Measurements from ENCODE around the gene ZNF831. TPM values are rescaled to one million over a fixed set of nuclear protein-coding genes. Genes with fewer than 3 reads are reported as not detected.

ZNF831 gene
- total and polyA plus RNA-seq, 2 donors, result 2.1 to 2.9 TPM

Other genes with a start within 250 kb of the ZNF831 start
- gene NELFCD, start 182.6 kb upstream of the ZNF831 start, total RNA-seq, result 42.2 TPM
- 60.6 TPM for gene NELFCD, start 182.6 kb upstream of the ZNF831 start, polyA plus RNA-seq
- 64.2 TPM for gene CTSZ, start 156.6 kb upstream of the ZNF831 start, total RNA-seq
- 134 TPM for gene CTSZ, start 156.6 kb upstream of the ZNF831 start, polyA plus RNA-seq
- gene TUBB1, start 144.4 kb upstream of the ZNF831 start, total RNA-seq, result 0.47 TPM
- gene TUBB1, start 144.4 kb upstream of the ZNF831 start, polyA plus RNA-seq, result 0.14 TPM
- gene ATP5F1E, start 131.5 kb upstream of the ZNF831 start, total RNA-seq, result 124 TPM
- gene ATP5F1E, start 131.5 kb upstream of the ZNF831 start, polyA plus RNA-seq, result 82.1 TPM
- 61.9 TPM for gene PRELID3B, start 121.0 kb upstream of the ZNF831 start, total RNA-seq
- 33.4 TPM for gene PRELID3B, start 121.0 kb upstream of the ZNF831 start, polyA plus RNA-seq
- 1.1 TPM for gene EDN3, start 136.8 kb downstream of the ZNF831 start, total RNA-seq
- 2.4 TPM for gene EDN3, start 136.8 kb downstream of the ZNF831 start, polyA plus RNA-seq